Middle frontal gyrus (tissue), 1 donor: ENCODE results near the gene ACTRT2.

ENCODE experiments used
- DNase-seq: peaks from one replicate; pipeline ENCODE4 v3.0.0-alpha.2; 2015; ENCODE audit warnings: low spot score; ENCODE audit errors: extremely low spot score

ACTRT2 gene

DNA sequence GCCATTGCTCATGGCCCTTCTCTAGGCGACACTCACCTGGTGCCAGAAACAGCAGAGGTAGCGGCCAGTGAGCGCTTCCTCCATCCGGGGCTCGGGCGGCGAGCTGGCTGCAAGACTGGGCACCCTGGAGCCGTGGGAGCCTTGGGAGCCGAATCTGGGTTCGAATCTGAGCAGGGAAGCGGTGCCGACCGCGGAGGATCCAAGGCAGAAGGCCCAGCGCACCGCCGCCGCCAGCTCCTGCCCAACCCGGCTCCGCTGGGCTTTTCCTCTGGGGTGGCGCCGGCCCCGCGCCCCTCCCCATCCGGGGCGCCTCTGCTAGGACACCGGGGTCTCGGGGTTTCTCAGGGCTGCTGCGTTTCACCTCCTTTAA is 46.0 kb downstream of the ACTRT2 start:
- DNase-seq: no peak

DNA sequence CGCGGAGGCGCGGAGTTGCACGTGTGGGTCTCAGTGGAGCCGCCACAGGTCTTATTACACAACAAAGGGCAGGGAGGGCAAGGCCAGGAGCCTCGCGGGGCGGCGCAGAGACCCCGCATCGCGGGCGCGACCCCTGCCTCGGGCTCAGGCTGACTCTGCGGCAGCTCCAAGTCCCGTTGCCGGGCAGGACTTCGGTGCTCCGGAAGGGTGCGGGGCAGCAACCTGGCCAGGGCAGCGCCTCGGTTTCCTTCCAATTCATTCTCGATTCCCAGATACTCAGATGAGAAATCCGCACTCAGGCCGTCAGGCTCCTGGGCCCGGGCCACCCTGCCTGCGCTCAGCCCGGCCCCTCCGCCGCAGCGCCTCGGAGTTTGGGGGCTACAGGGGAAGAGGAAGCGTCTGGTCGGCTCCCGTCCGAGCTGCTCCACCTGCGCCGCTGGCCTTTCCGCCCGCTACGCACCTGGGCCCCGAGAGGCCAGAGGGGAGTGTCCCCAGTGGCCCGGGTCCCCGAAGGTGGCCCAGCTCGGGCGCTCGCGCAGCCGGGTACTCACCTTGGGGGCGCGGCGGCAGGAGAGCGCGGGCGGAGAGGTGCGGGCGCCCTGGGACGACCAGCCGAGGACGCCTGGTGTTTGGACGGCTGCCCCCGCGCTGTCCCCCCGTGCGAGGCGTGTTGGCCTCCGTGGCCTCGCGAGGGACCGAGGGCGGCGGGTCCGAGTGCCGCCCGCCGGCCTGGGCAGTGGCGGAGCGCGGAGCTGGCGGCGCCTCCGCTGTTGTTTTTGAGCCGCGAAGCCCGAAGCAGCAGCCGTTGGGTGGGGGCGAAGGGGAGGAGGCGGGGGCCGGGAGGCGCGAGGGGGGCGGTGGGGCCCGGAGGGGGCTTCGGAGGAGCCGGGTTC is 46.6 kb downstream of the ACTRT2 start:
- DNase-seq: no peak

DNA sequence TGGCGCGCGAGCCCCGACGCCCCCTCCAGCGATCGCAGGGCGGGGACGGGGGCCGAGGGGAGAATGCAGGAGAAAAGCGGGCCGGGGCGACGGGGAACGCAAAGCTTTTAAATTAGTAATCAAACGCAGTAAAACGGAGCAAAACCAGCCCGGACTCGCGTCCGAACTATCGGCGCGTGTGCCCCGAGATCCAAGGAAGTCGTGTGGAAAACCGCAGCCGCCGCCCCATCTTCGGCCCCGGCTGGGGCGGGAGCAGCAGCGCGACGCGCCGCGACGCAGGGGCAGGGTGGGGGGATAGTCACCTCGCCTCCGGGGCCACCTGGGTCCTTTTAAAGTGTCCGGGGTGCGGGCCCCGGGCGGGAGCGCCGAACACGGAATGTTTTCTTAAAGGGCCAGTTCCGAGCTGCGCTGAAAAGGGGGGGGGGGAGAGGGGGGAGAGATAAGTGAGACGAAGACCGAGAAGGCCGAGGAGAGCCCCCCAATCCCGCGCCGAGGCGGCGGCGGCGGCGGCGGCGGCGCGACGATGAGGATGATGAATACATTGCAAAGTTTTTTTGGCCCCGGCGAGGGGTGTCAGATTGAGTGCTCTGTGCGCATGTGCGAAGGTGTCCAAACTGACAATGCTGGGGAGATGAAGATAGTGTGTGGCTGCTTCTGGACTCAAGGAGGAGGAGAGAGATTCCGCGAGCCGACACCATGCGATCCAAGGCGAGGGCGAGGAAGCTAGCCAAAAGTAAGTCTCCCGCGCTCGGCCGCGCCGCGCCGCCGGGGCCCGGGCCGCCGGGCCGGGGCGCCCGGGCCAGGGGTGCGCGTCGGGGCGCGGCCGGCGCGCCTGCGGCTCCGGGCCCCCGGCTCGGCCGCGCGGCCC is 47.5 kb downstream of the ACTRT2 start, which contains the start of gene PRDM16:
TSS of gene PRDM16 (plus strand) at position 640 of the 868 bp plus-strand sequence. CDS start at position 697, 57 bp downstream.
- no peak for DNase-seq

DNA sequence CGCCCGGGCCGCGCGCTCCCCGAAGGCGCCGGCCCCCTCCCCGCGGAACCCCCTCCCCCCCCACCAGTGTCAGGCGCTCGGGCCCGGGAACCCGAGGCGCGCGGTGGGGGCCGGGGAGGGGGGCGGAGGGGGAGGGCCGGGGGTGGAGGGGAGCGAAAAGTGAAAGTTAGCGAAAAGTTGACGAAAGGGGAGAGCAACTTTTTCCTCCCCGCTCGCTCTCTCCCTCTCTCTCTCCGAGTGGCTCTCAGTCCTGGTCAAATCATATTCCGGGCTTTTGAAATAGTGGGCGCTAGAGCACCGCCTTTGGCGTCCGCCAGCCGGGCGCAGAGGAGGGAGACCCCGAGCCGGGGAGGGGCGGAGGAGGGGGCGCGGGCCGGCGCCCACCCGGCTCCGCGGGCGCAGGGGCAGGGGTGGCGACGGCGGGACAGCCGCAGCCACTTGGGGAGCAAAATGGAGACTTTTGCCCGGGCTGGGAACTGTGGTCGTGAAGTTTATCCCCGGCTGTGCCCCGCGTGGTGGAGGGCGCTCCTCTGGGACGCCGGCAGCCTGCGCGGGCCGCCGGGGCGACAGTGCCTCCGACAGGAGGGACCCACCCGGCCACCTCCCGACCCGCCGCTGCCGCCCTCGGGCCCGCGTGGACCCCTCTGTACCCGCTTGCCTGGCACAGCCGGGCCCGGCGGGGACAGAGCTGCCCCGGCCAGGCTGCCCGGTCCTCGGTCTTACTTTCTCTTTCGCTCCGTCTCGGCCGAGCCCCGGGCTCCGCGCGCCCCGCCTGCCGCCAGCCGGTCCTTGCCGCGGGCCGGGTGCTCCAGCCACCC is 48.4 kb downstream of the ACTRT2 start:
- no peak for DNase-seq

DNA sequence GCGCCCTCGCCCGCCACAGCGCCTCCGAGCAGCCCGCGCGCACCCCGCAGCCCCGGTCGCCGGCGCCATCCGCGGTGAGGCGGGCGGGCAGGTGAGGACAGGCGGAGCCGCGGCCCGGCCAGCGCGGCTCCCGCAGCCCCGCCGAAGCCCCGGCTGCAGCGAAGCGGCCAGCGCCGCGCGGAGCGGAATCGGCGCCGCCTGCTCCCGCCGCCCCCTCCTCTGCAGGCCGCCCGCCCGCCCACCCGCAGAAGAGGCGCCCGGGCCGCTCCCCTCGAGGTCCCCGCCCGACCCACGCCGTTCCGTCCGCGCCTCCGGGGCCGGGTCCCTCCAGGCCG is 49.0 kb downstream of the ACTRT2 start:
- no peak for DNase-seq

DNA sequence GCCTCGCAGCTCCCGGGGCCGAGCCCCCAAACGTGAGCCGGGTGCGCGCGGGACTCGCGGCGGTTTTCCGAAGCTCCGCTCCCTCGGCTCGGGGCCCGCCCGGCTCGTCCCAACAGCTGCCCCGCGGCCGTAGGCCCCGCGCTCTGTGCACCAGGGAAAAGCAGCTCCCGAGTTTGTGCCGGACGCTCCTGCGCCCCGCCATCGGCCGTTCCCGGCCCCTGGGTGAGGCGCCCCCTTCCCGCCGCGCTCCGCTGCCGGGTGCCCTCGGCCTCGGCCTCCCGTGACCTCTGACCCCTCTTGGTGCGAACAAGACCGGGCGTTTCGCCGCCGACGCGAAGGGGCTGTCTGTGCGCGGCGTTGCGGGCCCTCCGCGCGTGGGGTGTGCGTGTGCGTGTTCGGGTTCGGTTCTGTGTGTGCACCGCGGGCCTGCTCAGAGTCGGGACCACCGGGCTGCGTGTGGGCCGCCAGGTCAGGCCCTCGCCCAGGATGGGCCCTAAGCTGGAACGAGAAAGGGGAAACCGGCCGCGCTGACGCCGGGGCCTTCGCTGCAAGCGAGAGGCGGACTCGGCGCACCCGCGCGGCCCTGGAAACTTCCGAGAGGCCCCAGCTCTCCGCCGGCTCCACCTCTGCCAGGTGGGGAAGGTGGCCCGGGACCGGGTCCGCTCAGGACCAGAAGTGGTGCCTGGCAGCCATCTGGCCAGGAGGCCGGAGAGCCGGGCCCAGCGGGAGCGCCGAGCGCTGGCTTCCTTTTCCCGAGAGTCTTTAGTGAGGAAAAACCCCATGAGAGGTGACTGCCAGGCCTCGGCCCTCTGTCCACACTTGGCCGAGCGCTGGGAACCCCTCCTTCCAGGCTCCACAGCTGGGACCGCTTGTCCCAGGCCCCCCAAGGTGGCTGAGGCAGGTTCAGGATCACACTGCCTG is 49.6 kb downstream of the ACTRT2 start:
- no peak for DNase-seq

DNA sequence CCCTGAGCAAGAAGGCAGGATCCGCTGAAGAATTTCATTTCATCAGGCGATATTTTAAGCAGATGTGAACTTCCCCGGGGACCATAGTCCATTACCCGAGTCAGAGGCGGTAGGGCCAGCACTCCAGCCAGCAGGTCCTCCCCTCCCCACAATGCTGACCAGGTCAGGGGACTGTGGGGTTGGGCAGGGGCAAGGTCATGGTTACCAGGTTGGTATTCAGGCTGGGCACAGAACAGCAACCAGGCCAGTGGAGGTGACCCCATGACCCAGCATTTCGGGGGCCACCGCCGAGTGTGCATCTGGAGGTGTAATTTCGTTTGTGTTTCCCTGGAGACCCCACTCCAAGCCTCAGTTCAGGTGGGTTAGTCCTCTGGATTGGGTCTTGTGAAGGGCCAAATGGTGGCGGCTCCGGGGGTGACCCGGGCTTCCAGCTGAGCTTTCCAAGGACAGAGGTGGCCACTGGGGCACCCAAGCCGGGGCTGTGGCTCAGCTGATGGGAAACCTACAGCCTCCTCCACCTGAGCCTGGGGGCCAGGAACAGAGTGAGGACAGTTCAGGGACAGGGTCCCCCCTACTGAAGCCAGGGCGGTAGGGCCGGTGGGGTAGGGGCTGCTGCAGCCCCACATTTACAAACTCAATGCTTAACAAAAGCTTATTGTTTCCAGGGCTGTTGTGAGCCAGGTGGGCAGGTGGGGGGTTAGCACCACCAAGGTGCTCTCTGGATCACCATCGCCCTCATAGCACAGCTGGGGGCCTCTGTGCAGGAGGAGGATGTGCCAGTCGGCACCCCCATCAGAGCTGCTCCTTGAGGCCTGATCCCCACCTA is 50.5 kb downstream of the ACTRT2 start:
- no peak for DNase-seq
